Neutrophil (primary cell): ENCODE data around the gene NTF3.

ENCODE experiments used
- H3K27ac ChIP-seq: fragments of 200-600 bp; sonication (generic); 2 replicates; pipeline ENCODE4 v1.5.1; 2016; ENCODE audit warnings: mild to moderate bottlenecking, moderate library complexity
- H3K27me3 ChIP-seq: fragments of 200-600 bp; sonication (generic); 2 replicates; pipeline ENCODE4 v1.6.0; 2016; ENCODE audit warnings: mild to moderate bottlenecking
- H3K36me3 ChIP-seq: fragments of 200-600 bp; sonication (generic); 2 replicates; pipeline ENCODE4 v1.5.1; 2017
- H3K4me1 ChIP-seq, 2 experiments: fragments of 200-600 bp in 1 of 2; sonication (generic) in 1 of 2; 1 replicate in 1 of 2; 2 replicates in 1 of 2; pipeline versions ENCODE4 v1.5.1 to v1.6.1; 2013 to 2016; ENCODE audit warnings: low read depth in 1 of 2, low read length in 1 of 2, mild to moderate bottlenecking in 1 of 2, moderate library complexity in 1 of 2; ENCODE audit not compliant: control insufficient read depth in 1 of 2, insufficient read depth in 1 of 2
- H3K4me3 ChIP-seq, 2 experiments: fragments of 200-600 bp in 1 of 2; sonication (generic) in 1 of 2; 1 replicate in 1 of 2; 2 replicates in 1 of 2; pipeline ENCODE4 v1.5.1; 2013 to 2016; ENCODE audit warnings: low read depth in 1 of 2, low read length in 1 of 2, mild to moderate bottlenecking in 1 of 2, moderate library complexity in 1 of 2
- H3K9me3 ChIP-seq: fragments of 200-600 bp; sonication (generic); 2 replicates; pipeline ENCODE4 v1.5.1; 2016
- TF ChIP-seq, protein P1 (sequence below): fragments of 200-600 bp; sonication (generic); IDR thresholded peaks from 2 replicates; pipeline ENCODE4 v1.5.1; 2016; ENCODE audit warnings: antibody characterized with exemption

Gene NTF3

GRCh38 chr12:5392961-5393360 lies 38.9 kb upstream of the NTF3 start:
- no peaks in the 10 kb centered on the region for H3K4me1 ChIP-seq
- H3K27ac ChIP-seq, result no peak overlapping the region
- no peaks in the 10 kb centered on the region for H3K9me3 ChIP-seq
- H3K36me3 ChIP-seq, result no peaks in the 10 kb centered on the region
- H3K4me3 ChIP-seq, result no peak overlapping the region
- TF ChIP-seq, protein P1, sequence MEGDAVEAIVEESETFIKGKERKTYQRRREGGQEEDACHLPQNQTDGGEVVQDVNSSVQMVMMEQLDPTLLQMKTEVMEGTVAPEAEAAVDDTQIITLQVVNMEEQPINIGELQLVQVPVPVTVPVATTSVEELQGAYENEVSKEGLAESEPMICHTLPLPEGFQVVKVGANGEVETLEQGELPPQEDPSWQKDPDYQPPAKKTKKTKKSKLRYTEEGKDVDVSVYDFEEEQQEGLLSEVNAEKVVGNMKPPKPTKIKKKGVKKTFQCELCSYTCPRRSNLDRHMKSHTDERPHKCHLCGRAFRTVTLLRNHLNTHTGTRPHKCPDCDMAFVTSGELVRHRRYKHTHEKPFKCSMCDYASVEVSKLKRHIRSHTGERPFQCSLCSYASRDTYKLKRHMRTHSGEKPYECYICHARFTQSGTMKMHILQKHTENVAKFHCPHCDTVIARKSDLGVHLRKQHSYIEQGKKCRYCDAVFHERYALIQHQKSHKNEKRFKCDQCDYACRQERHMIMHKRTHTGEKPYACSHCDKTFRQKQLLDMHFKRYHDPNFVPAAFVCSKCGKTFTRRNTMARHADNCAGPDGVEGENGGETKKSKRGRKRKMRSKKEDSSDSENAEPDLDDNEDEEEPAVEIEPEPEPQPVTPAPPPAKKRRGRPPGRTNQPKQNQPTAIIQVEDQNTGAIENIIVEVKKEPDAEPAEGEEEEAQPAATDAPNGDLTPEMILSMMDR, result no peak
- H3K27me3 ChIP-seq, result peaks cover 13% of the 10 kb centered on the region

DNA sequence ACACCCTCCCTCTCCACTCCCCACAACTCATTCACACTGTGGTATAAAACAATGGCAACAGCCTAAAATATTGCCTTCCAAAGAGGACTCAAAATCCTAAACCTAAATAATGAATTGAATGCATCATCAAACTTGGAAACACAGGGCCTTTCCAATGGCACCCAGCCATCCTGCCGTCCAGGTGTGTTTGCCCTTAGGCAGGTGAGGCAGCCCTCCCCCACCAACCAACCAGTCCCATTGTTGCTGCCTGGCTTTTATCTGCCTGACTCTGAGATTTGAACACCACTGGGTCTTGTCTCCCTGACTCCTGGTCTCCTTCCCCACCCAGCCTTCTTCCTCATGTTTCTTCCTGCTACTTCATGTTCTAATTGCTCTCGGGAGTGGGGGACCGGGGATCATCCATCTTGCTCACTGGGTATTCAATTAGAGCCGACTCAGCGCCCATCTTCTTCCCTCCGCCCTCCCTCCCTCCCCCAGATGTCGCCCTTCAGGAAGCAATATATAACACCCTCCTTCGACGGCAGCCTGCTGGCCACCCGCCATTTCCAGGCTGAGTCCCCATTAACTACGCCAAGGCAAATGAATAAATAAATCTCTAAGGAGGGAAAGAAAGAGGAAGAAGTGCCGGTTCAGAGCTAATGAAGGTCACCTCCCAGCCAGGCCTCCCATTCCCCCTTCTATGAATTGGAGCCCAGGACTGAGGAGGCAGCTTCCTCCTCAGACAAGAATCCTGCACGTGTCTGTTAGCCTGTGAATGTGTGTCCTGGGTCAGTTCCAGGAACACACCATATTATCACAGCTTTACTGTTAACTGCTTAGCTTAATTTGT lies 36.3 kb upstream of the NTF3 start:
- no peaks in the 10 kb centered on the region for H3K4me1 ChIP-seq
- no peaks in the 10 kb centered on the region for H3K36me3 ChIP-seq
- no peaks in the 10 kb centered on the region for H3K9me3 ChIP-seq
- no peak overlapping the region for H3K4me3 ChIP-seq
- peaks cover 13% of the 10 kb centered on the region for H3K27me3 ChIP-seq
- TF ChIP-seq, protein P1, result no peak
- H3K27ac ChIP-seq, result no peak overlapping the region

GRCh38 chr12:5396541-5396940 lies 35.4 kb upstream of the NTF3 start:
- Histone ChIP-seq H3K9me3 (no peaks in the 10 kb centered on the region), H3K27ac (no peak overlapping the region), H3K27me3 (peaks cover 18% of the 10 kb centered on the region), H3K4me3 (no peak overlapping the region), H3K4me1 (no peaks in the 10 kb centered on the region), H3K36me3 (no peaks in the 10 kb centered on the region)
- TF ChIP-seq, protein P1, result no peak

GRCh38 chr12:5399266-5399665 lies 32.6 kb upstream of the NTF3 start:
- no peaks in the 10 kb centered on the region for H3K4me1 ChIP-seq
- no peaks in the 10 kb centered on the region for H3K9me3 ChIP-seq
- H3K27ac ChIP-seq, result no peak overlapping the region
- no peaks in the 10 kb centered on the region for H3K36me3 ChIP-seq
- no peak overlapping the region for H3K4me3 ChIP-seq
- peaks cover 46% of the 10 kb centered on the region for H3K27me3 ChIP-seq
- TF ChIP-seq, protein P1, result no peak

DNA sequence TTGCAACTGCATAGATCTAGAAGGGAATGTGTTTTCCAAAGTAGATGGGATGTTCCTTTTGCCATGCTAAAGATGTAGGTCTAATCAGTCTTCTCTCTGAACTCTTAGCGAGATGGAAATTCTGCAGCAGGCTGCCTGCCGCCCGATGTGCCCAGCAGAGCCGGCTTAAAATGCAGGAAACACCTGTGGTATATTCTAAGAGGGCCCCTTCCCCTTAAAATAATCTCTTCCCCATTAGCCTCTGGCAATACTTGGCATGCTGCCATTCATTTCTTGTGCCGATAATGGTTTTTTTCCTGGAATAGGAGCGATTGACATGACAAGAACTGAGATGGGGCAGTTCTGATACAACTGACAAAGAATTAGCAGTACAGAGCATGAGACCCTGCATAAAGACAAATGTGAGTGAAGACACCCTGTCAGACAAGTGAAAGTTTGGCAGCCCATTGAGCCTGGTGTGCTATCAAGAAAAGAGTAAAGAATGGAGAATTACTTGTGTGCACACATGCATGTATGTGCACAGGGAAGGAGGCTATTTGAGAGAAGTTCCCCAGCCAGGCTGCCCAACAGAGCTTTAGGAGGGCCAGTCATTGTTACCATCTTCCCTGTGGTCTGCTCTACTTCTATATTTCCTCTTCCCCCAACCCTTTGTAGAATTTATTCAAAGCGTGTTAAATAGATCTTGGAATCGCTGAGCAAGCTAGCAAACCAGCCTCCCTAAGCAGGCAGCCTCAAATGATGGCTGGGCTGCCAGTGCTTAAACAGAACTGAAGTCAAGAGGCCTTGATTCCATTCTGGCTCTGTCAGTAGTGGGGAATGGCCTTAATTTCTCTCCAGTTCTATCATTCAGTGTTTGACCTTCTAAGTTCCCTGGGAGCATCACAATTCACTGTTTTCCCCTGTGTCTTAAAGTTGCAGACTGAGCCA lies 29.6 kb upstream of the NTF3 start:
- Histone ChIP-seq H3K4me1 (no peaks in the 10 kb centered on the region), H3K4me3 (no peak overlapping the region), H3K27ac (no peak overlapping the region), H3K27me3 (peaks cover 39% of the 10 kb centered on the region), H3K9me3 (no peaks in the 10 kb centered on the region), H3K36me3 (no peaks in the 10 kb centered on the region)
- TF ChIP-seq, protein P1, result no peak
